WTC11 (cell line): ENCODE results near the gene MCM3AP. TPM values are rescaled to one million over a fixed set of nuclear protein-coding genes. Genes with fewer than 3 reads are reported as not detected.

Experiments used
- ATAC-seq: fragments of 200-7000 bp; cut with Tn5 transposase; 2 replicates; pipeline ENCODE4 v1.10.0; 2021; ENCODE audit warnings: mild to moderate bottlenecking, moderate library complexity
- CTCF ChIA-PET: fragments of 300-600 bp; sonication (Branson Sonifier 250); formaldehyde crosslinking; loops from one replicate; lab custom pipeline; 2021; ENCODE audit warnings: antibody characterized with exemption; lab: Charles Lee
- POLR2A ChIA-PET: fragments of 350-600 bp; sonication (Branson Sonifier 250); formaldehyde crosslinking; loops from one replicate; lab custom pipeline; 2021; ENCODE audit warnings: antibody characterized with exemption; lab: Charles Lee
- DNase-seq: peaks from one replicate; pipeline ENCODE4 v3.0.0; 2021; ENCODE audit warnings: low spot score
- H3K27ac Mint-ChIP-seq: 2 replicates; pipeline ENCODE4 v1.8.0; 2021; ENCODE audit warnings: mixed read lengths
- H3K27me3 Mint-ChIP-seq: 2 replicates; pipeline ENCODE4 v1.8.0; 2021; ENCODE audit warnings: low read depth, mild to moderate bottlenecking, moderate library complexity, mixed read lengths
- H3K36me3 Mint-ChIP-seq: 2 replicates; pipeline ENCODE4 v1.8.0; 2021; ENCODE audit warnings: mixed read lengths
- H3K4me1 Mint-ChIP-seq: 2 replicates; pipeline ENCODE4 v1.8.0; 2022; ENCODE audit warnings: mixed read lengths
- H3K4me3 Mint-ChIP-seq: 2 replicates; pipeline ENCODE4 v1.8.0; 2021; ENCODE audit warnings: mild to moderate bottlenecking, moderate library complexity, mixed read lengths
- H3K9me3 Mint-ChIP-seq: 2 replicates; pipeline ENCODE4 v1.8.0; 2021; ENCODE audit warnings: mixed read lengths
- E2F4 ChIP-seq: sonication (generic); formaldehyde crosslinking; IDR thresholded peaks from 2 replicates; pipeline ENCODE4 v1.8.1; 2022; ENCODE audit warnings: low read depth, mild to moderate bottlenecking, moderate library complexity, missing genetic modification reagents, borderline replicate concordance
- EMX1 ChIP-seq: fragments of 250-450 bp; sonication (Bioruptor Pico); IDR thresholded peaks from 2 replicates; pipeline ENCODE4 v1.8.0; 2021; ENCODE audit warnings: mild to moderate bottlenecking
- ETV6 ChIP-seq: sonication (generic); formaldehyde crosslinking; IDR thresholded peaks from 2 replicates; pipeline ENCODE4 v1.8.1; 2022; ENCODE audit warnings: mild to moderate bottlenecking, missing genetic modification reagents
- GABPB1 ChIP-seq: sonication (generic); formaldehyde crosslinking; IDR thresholded peaks from 2 replicates; pipeline ENCODE4 v1.8.1; 2023; ENCODE audit warnings: mild to moderate bottlenecking, missing genetic modification reagents
- MXD4 ChIP-seq: fragments of 250-450 bp; sonication (Bioruptor Pico); IDR thresholded peaks from 2 replicates; pipeline ENCODE4 v1.8.0; 2021; ENCODE audit warnings: mild to moderate bottlenecking, moderate library complexity, borderline replicate concordance
- NR1H2 ChIP-seq: sonication (generic); formaldehyde crosslinking; IDR thresholded peaks from 2 replicates; pipeline ENCODE4 v1.9.0; 2021; ENCODE audit warnings: mild to moderate bottlenecking, moderate library complexity, missing genetic modification reagents
- PRRX2 ChIP-seq: fragments of 250-450 bp; sonication (Bioruptor Pico); IDR thresholded peaks from 2 replicates; pipeline ENCODE4 v1.8.0; 2021; ENCODE audit warnings: mild to moderate bottlenecking
- RELA ChIP-seq: sonication (generic); formaldehyde crosslinking; IDR thresholded peaks from 2 replicates; pipeline ENCODE4 v1.8.1; 2022; ENCODE audit warnings: missing genetic modification reagents, mild to moderate bottlenecking, borderline replicate concordance
- SOX15 ChIP-seq: fragments of 250-450 bp; sonication (Bioruptor Pico); IDR thresholded peaks from 2 replicates; pipeline ENCODE4 v1.9.0; 2021; ENCODE audit warnings: mild to moderate bottlenecking
- SP1 ChIP-seq: sonication (generic); formaldehyde crosslinking; conservative IDR thresholded peaks from 2 replicates; pipeline ENCODE4 v1.8.1; 2022; ENCODE audit warnings: missing genetic modification reagents
- TP53 ChIP-seq: sonication (generic); formaldehyde crosslinking; IDR thresholded peaks from 2 replicates; pipeline ENCODE4 v1.8.1; 2023; ENCODE audit warnings: mild to moderate bottlenecking, missing genetic modification reagents
- ZBTB43 ChIP-seq: sonication (generic); formaldehyde crosslinking; IDR thresholded peaks from 2 replicates; pipeline ENCODE4 v1.8.1; 2023; ENCODE audit warnings: mild to moderate bottlenecking, missing genetic modification reagents
- ZNF263 ChIP-seq: sonication (generic); formaldehyde crosslinking; IDR thresholded peaks from 2 replicates; pipeline ENCODE4 v1.8.1; 2022; ENCODE audit warnings: low read depth, mild to moderate bottlenecking, moderate library complexity, missing genetic modification reagents
- ZNF281 ChIP-seq: sonication (generic); formaldehyde crosslinking; IDR thresholded peaks from 2 replicates; pipeline ENCODE4 v1.8.0; 2023; ENCODE audit warnings: mild to moderate bottlenecking, missing genetic modification reagents
- ZNF396 ChIP-seq: fragments of 250-450 bp; sonication (Bioruptor Pico); IDR thresholded peaks from 2 replicates; pipeline ENCODE4 v1.8.0; 2021; ENCODE audit warnings: mild to moderate bottlenecking, moderate library complexity, borderline replicate concordance
- ZSCAN18 ChIP-seq: fragments of 250-450 bp; sonication (Bioruptor Pico); IDR thresholded peaks from 2 replicates; pipeline ENCODE4 v2.1.2; 2022; ENCODE audit warnings: mild to moderate bottlenecking, moderate library complexity
- total RNA-seq: library from RNA; stranded (reverse); gene quantifications from 3 replicates; pipeline ENCODE4 v1.2.3, GENCODE V29; 2021

The MCM3AP gene
- total RNA-seq, 1 experiment from 2014 or later = 167 TPM

GRCh38 chr21:46295996-46296752 lies 10.8 kb upstream of the MCM3AP start:
- DNase-seq (no peak), ATAC-seq (no peak)
- peaks cover 18% of the 10 kb centered on the region for H3K4me1 Mint-ChIP-seq
- H3K27ac Mint-ChIP-seq = no peak overlapping the region
- ChIA-PET CTCF (interaction anchor here (0.8 to 1.4 kb wide), 2 partner anchors 27 to 30 kb away, joined by 3 to 4 read pairs; a partner anchor contains a TSS), POLR2A (no interaction called here)
- H3K27me3 Mint-ChIP-seq = peaks cover 16% of the 10 kb centered on the region
- TF ChIP-seq ZBTB43 (CRISPR knock-in tag) (no peak), GABPB1 (peak; percentile 38; the same call in 1 of the 2 replicates)
- H3K9me3 Mint-ChIP-seq = no peaks in the 10 kb centered on the region
- H3K4me3 Mint-ChIP-seq = no peak overlapping the region
- peaks cover 39% of the 10 kb centered on the region for H3K36me3 Mint-ChIP-seq

- ChIA-PET POLR2A (no interaction called here), CTCF (interaction anchor here (0.7 kb wide), 2 partner anchors 152 to 1784 kb away, joined by 3 read pairs; no protein-coding TSS in a partner anchor)
- H3K4me3 Mint-ChIP-seq = no peak overlapping the region
- no peak overlapping the region; the same call in 1 of the 2 replicates for H3K27ac Mint-ChIP-seq
- peaks cover 31% of the 10 kb centered on the region for H3K36me3 Mint-ChIP-seq
- ATAC-seq (peak; percentile 36), DNase-seq (no peak)
- H3K9me3 Mint-ChIP-seq = no peaks in the 10 kb centered on the region
- H3K27me3 Mint-ChIP-seq = peaks cover 16% of the 10 kb centered on the region
- TF ChIP-seq ZSCAN18 = no peak
- TF ChIP-seq ZNF281 (CRISPR knock-in tag) = no peak
- TF ChIP-seq E2F4 (CRISPR knock-in tag) = no peak
- no peak for TF ChIP-seq TP53 (CRISPR knock-in tag)
- TF ChIP-seq RELA = no peak
- no peak for TF ChIP-seq ZBTB43 (CRISPR knock-in tag)
- TF ChIP-seq ZNF396 (CRISPR knock-in tag) = no peak
- no peak for TF ChIP-seq SOX15 (CRISPR knock-in tag)
- no peak for TF ChIP-seq PRRX2 (CRISPR knock-in tag)
- TF ChIP-seq ZNF263 = no peak
- no peak for TF ChIP-seq NR1H2 (CRISPR knock-in tag)
- TF ChIP-seq MXD4 (CRISPR knock-in tag) = no peak
- no peak for TF ChIP-seq SP1 (CRISPR knock-in tag)
- TF ChIP-seq EMX1 (CRISPR knock-in tag) = no peak
- no peak for TF ChIP-seq ETV6 (CRISPR knock-in tag)
- H3K4me1 Mint-ChIP-seq = peaks cover 19% of the 10 kb centered on the region
Measured at GRCh38 chr21:46295177-46295770, 9.9 kb upstream of the MCM3AP start.
